ENCODE data around the gene OSTF1.

DNA sequence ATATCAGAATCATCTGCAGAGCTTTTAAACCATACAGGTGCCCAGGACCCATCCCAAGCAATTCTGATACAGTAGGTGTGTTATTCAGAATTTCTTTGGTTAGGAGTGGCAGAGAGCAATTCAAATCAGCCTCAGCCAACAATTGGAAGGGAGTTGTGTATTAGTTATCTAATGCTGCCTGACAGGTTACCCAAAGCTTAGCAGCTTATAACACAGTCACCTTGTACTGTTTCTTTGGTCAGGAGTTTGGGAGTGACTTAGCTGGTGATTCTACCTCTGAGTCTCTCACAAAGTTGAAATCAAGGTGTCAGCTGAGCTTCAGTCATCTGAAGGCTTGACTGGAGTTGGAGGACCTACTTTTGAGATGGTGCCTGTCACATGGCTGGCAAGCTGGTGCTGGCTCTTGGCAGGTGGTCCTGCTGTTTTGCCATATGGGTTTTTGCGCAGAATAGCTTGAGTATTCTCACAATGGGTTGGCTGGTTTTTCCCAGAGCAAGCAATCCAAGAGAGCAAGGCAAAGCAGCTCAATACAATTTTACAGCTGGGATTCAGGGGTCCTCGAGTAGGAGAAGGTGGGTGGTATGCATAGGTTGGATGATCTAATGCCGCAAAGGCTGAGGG is 41.5 kb upstream of the OSTF1 start:
- TF ChIP-seq, protein P1, sequence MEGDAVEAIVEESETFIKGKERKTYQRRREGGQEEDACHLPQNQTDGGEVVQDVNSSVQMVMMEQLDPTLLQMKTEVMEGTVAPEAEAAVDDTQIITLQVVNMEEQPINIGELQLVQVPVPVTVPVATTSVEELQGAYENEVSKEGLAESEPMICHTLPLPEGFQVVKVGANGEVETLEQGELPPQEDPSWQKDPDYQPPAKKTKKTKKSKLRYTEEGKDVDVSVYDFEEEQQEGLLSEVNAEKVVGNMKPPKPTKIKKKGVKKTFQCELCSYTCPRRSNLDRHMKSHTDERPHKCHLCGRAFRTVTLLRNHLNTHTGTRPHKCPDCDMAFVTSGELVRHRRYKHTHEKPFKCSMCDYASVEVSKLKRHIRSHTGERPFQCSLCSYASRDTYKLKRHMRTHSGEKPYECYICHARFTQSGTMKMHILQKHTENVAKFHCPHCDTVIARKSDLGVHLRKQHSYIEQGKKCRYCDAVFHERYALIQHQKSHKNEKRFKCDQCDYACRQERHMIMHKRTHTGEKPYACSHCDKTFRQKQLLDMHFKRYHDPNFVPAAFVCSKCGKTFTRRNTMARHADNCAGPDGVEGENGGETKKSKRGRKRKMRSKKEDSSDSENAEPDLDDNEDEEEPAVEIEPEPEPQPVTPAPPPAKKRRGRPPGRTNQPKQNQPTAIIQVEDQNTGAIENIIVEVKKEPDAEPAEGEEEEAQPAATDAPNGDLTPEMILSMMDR (IDR thresholded peaks at IDR 0.05; ENCODE audit: extremely low read depth in 1 of 2, insufficient read depth in 1 of 2, low read depth in 1 of 2, low read length in 2 of 2) = no peak
- TF ChIP-seq POLR2AphosphoS5 (IDR thresholded peaks at IDR 0.05; ENCODE audit: insufficient read depth, low read depth, low read length) (no peak), GATA2 (IDR thresholded peaks at IDR 0.05; ENCODE audit: insufficient read depth, insufficient read length, low read depth, low read length) (no peak), EZH2 (IDR thresholded peaks at IDR 0.05; ENCODE audit: borderline replicate concordance, low read depth, low read length, severe bottlenecking) (no peak), POLR2A (IDR thresholded peaks at IDR 0.05; ENCODE audit: low read depth, low read length) (no peak), MYC (IDR thresholded peaks at IDR 0.05; ENCODE audit: low read depth, low read length) (no peak), FOS (IDR thresholded peaks at IDR 0.05; ENCODE audit: borderline replicate concordance, insufficient read depth, low read length) (no peak)
- TF ChIP-seq, protein P2, sequence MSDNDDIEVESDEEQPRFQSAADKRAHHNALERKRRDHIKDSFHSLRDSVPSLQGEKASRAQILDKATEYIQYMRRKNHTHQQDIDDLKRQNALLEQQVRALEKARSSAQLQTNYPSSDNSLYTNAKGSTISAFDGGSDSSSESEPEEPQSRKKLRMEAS (IDR thresholded peaks at IDR 0.05; ENCODE audit: insufficient read depth, insufficient read length) = no peak
